H54 (cell line): ENCODE data around the gene TAB3.
"Not testable (repeated sequence)": the region's sequence is repeated elsewhere in the genome, so short reads cannot be mapped to it uniquely, and the experiment has no call there.

Experiments
- DNase-seq: peaks from one replicate; pipeline ENCODE4 v3.0.0; 2011; ENCODE audit warnings: low spot score, mixed read lengths; ENCODE audit not compliant: insufficient read length
- FAIRE-seq: peaks from 3 replicates; lab custom pipeline; 2011; peaks lifted over from hg19 to GRCh38; lab: Jason Lieb, UNC
- POLR2A ChIP-seq: IDR thresholded peaks from 2 replicates; pipeline ENCODE4 v1.6.1; 2011; ENCODE audit warnings: low read depth, mild to moderate bottlenecking, low read length

TAB3 gene

GRCh38 chrX:30819080-30819479 lies 70.0 kb downstream of the TAB3 start:
- FAIRE-seq (no peak), DNase-seq (no peak)
- no peak for TF ChIP-seq POLR2A

DNA sequence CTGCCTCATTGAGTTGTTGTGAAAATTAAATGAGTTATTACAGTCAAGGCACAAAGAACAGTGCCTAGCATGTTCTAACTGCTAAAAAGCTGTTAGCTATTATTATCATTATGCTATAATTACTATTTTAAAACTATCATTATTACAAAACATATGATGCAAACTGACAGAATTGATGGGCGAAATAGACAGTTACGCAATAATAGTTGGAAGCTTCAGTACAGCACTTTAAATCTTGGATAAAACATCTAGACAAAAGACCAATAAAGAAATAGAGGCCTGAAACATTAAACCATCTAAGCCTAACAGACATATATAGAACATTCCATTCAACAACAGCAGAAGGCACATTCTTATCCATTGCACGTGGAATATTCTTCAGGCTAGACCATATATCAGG lies 73.0 kb downstream of the TAB3 start:
- no peak for FAIRE-seq
- DNase-seq: no peak

DNA sequence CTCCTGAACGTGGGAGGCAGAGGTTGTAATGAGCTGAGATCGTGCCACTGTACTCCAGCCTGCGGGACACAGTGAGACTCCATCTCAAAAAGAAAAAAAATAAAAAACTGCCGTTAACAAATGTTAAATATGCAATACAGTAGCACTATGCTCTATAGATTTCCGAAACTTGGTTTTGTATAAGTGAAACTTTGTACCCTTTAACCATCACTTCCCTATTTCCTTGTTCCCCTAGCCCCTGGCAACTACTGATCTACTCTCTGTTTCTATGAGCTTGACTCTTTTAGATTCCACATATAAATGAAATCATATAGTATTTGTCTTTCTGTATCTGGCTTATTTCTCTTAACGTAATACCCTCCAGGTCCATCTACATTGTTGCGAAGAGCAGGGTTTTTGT lies 74.1 kb downstream of the TAB3 start:
- FAIRE-seq: no peak
- DNase-seq: no peak
- no peak for TF ChIP-seq POLR2A

More for the DNA sequence above, 73.0 kb downstream of the TAB3 start:
- no peak for TF ChIP-seq POLR2A

GRCh38 chrX:30812326-30812725 lies 76.7 kb downstream of the TAB3 start:
- no peak for TF ChIP-seq POLR2A
- no peak for DNase-seq
- FAIRE-seq: no peak

GRCh38 chrX:30806187-30806728 lies 82.8 kb downstream of the TAB3 start:
- DNase-seq (no peak), FAIRE-seq (no peak)
- no peak for TF ChIP-seq POLR2A

DNA sequence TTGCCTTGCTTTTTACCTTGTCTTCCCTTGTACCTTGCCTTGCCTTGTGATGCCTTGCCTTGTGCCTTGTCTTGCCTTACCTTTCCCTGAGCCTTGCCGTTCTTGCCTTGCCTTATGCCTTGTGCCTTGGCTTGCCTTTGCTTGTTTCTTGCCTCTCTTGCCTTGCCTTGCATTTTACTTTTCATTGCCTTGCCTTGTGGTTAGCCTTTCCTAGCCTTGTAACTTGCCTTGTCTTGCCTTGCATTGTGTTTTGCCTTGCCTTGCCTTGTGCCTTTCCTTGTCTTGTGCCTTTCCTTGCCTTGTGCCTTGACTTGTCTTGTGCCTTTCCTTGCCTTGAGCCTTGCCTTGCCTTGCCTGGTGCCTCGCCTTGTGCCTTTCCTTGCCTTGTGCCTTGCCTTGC lies 84.6 kb downstream of the TAB3 start:
- no peak for DNase-seq
- no peak for TF ChIP-seq POLR2A
- no peak for FAIRE-seq

GRCh38 chrX:30800901-30801300 lies 88.2 kb downstream of the TAB3 start:
- no peak for FAIRE-seq
- no peak for TF ChIP-seq POLR2A
- no peak for DNase-seq

- no peak for DNase-seq
Observed at GRCh38 chrX:30799327-30799726, 89.7 kb downstream of the TAB3 start.

GRCh38 chrX:30798810-30799209 lies 90.2 kb downstream of the TAB3 start:
- no peak for DNase-seq
- no peak for FAIRE-seq
- no peak for TF ChIP-seq POLR2A

More at GRCh38 chrX:30799327-30799726, 89.7 kb downstream of the TAB3 start:
- no peak for TF ChIP-seq POLR2A
- no peak for FAIRE-seq

DNA sequence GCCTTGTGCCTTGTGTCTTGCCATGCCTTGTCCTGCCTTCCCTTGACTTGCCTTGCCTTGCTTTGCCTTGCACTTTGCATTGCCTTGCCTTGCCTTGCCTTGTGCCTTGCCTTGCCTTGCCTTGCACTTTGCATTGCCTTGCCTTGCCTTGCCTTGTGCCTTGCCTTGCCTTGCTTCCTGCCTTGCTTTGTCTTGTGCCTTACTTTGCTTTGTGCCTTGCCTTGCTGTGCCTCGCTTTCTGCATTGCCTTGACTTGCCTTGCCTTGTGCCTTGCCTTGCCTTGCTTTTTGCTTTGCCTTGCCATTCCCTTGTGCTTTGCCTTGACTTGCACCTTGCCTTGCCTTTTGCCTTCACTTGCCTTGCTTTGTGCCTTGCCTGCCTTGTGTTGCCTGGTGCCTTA lies 91.8 kb downstream of the TAB3 start:
- FAIRE-seq, DNase-seq: not testable (repeated sequence)

DNA sequence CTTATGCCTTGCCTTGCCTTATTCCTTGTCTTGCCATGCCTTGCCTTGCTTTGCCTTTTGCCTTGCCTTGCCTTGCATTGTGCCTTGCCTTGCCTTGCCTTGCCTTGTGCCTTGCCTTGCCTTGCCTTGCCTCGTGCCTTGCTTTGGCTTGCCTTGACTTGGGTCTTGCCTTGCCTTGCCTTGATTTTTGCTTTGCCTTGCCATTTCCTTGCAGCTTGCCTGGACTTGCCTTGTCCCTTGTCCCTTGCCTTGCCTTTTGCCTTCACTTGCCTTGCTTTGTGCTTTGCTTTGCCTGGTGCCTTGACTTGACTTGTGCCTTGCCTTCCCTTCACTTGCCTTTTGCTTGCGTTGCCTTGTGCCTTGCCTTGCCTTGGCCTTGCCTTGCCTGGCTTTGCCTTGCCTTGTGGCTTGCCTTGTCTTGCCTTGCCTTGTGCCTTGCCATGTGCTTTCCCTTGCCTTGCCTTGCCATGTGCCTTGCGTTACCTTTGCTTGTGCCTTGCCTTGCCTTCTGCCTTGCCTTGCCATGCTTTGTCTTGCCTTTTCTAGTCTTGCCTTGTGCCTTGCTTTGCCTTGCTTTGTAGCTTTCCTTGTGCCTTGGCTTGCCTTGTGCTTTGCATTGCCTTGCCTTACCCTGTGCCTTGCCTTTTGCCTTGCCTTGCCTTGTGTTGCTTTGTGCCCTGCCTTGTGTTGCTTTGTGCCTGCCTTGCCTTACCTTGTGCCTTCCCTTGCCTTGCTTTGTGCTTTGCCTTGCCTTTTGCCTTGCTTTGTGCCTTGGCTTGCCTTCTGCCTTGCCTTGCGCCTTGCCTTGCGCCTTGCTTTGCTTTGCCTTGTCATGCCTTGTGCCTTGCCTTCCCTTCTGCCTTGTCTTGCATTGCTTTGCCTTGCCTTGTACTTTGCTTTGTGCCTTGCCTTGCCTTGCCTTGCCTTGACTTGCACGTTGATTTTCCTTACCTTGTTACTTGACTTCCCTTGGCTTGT lies 92.8 kb downstream of the TAB3 start:
- no peak for FAIRE-seq
- DNase-seq: no peak
- no peak for TF ChIP-seq POLR2A

DNA sequence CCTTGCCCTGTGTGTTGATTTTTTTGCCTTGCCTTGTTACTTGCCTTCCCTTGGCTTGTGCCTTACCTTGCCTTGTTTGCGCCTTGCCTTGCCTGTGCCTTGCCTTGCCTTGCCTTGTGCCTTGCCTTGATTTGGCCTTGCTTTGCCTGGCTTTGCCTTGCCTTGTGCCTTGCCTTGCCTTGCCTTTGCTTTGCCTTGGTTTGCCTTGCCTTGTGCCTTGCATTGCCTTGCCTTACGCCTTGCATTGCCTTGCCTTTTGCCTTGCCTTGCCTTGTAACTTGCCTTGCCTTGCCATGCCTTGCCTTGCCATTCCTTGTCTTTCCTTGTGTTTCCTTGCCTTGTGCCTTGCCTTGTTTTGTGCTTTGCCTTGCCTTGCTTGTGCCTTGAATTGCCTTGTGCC lies 94.6 kb downstream of the TAB3 start:
- no peak for TF ChIP-seq POLR2A
- DNase-seq (no peak), FAIRE-seq (no peak)

GRCh38 chrX:30793767-30794103 lies 95.3 kb downstream of the TAB3 start:
- no peak for TF ChIP-seq POLR2A
- FAIRE-seq (no peak), DNase-seq (no peak)

DNA sequence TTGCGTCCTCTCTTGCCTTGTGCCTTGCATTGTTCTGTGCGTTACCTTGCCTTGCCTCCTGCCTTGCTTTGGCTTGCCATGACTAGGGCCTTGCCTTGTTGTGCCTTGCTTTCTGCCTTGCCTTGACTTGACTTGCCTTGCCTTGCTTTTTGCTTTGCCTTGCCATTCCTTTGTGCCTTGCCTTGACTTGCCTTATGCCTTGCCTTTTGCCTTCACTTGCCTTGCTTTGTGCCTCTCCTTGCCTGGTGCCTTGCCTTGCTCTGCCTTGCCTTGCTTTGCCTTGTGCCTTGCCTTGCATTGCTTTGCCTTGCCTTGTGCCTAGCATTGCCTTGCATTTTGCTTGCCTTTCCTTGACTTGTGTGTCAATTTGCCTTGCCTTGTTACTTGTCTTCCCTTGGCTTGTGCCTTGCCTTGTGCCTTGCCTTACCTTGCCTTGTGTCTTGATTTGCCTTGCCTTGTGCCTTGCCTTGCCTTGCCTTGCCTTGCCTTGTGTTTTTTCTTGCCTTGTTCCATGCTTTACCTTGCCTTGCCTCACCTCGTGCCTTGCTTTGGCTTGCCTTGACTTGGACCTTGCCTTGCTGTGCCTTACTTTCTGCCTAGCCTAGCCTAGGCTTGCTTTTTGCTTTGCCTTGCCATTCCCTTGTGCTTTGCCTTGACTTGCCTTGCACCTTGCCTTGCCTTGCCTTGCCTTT lies 95.8 kb downstream of the TAB3 start:
- DNase-seq (no peak), FAIRE-seq (no peak)
- TF ChIP-seq POLR2A: no peak
